Activated naive CD8-positive, alpha-beta T cell treated with anti-CD3 and anti-CD28 coated beads, Interleukin-2, amount 50 U/mL, for 24 hours (primary cell): ENCODE data around the gene NTN4.
A peak's percentile ranks its signal among the peaks of the same experiment; 100 is the strongest.

Experiments
- ATAC-seq: fragments of 150-1000 bp; cut with Tn5 transposase; one replicate; pipeline ENCODE4 v1.10.0; 2021
- DNase-seq: peaks from one replicate; pipeline ENCODE4 v3.0.0; 2021
- H3K27ac Mint-ChIP-seq: one replicate; pipeline ENCODE4 v1.8.0; 2021; ENCODE audit warnings: mild to moderate bottlenecking, mixed read lengths
- H3K27me3 Mint-ChIP-seq: one replicate; pipeline ENCODE4 v1.8.0; 2021; ENCODE audit warnings: mixed read lengths
- H3K36me3 Mint-ChIP-seq: one replicate; pipeline ENCODE4 v1.8.0; 2021; ENCODE audit warnings: low read depth, mixed read lengths
- H3K4me1 Mint-ChIP-seq: one replicate; pipeline ENCODE4 v1.8.0; 2021; ENCODE audit warnings: mixed read lengths
- H3K4me3 Mint-ChIP-seq: one replicate; pipeline ENCODE4 v1.8.0; 2021; ENCODE audit warnings: mild to moderate bottlenecking, moderate library complexity, mixed read lengths
- H3K9me3 Mint-ChIP-seq: one replicate; pipeline ENCODE4 v1.8.0; 2021; ENCODE audit warnings: mixed read lengths

The NTN4 gene

DNA sequence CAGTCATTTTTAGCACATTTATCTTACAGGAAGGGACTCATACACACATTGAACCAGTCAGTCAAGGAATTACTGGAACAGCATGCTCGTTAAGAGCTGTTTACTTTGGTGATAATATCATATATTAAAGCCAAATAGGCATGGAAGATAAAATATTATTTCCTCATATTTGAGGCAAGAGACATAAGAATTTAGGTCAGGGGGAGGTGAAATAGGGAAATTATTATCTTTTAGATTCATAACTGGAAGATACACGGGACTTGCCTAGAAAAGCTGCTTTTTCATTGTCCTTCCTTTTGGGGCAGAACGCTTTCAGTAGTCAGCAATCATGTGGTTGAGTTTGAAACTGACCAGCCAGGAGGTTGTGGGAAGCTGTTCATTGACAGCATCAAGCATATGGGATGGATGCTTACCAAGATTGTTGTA is 72.5 kb downstream of the NTN4 start:
- Mint-ChIP-seq H3K27ac (no peak overlapping the region), H3K9me3 (no peaks in the 10 kb centered on the region), H3K36me3 (no peaks in the 10 kb centered on the region), H3K4me1 (no peaks in the 10 kb centered on the region), H3K27me3 (peaks cover 2% of the 10 kb centered on the region), H3K4me3 (no peak overlapping the region)
- DNase-seq = no peak
- no peak for ATAC-seq

DNA sequence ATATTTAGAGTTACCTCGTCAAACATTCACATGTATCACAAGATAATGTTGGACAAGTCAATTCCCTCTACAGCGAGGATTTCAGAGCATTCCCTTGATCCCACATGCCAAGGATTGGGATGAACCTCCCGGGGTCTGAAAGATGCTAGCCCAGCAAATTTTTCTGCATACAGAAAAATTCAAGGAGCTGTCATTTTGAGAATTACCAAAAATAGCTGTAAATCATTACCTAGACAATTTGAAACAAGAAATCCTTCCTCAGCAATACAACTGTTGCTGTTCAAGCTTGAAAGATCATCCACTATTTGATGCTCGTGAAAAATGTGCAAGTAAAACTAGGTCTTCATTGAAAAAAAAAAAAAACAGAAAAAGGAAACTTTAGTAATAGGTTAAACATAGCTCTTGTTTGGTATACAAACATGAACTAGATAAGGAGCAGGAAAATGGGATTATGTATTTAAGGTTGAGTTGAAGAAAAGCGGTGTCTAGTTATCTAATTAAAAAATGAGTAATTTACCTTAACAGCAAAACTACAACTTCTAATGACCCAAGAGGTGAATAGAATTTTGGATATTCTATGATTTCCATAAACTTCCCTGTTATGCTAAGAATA is 73.1 kb downstream of the NTN4 start:
- no peak for ATAC-seq
- no peaks in the 10 kb centered on the region for H3K4me1 Mint-ChIP-seq
- no peaks in the 10 kb centered on the region for H3K36me3 Mint-ChIP-seq
- peaks cover 2% of the 10 kb centered on the region for H3K27me3 Mint-ChIP-seq
- H3K9me3 Mint-ChIP-seq = no peaks in the 10 kb centered on the region
- no peak overlapping the region for H3K4me3 Mint-ChIP-seq
- no peak for DNase-seq
- no peak overlapping the region for H3K27ac Mint-ChIP-seq

DNA sequence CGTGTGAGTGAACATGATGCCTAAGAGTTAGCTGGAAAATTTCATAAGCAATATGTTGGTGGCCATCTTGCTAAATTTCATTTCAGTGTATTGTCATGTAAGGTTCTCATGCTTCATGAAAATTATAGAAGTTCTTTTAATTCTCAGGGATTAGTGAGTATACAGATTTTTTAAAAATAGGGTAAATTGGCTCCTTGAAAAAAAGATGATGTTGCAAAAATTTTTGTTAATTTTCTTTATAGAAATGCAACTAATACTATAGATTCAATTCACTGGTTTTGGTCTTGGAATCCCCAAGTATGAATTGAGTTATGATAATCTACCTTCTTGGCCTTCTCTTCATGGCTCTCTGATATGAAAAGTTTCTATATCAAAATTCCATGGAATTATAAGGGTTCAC is 75.4 kb downstream of the NTN4 start:
- DNase-seq = no peak
- H3K36me3 Mint-ChIP-seq = no peaks in the 10 kb centered on the region
- H3K27me3 Mint-ChIP-seq = peaks cover 2% of the 10 kb centered on the region
- no peaks in the 10 kb centered on the region for H3K4me1 Mint-ChIP-seq
- no peak for ATAC-seq
- no peak overlapping the region for H3K4me3 Mint-ChIP-seq
- H3K27ac Mint-ChIP-seq = no peak overlapping the region
- no peaks in the 10 kb centered on the region for H3K9me3 Mint-ChIP-seq

DNA sequence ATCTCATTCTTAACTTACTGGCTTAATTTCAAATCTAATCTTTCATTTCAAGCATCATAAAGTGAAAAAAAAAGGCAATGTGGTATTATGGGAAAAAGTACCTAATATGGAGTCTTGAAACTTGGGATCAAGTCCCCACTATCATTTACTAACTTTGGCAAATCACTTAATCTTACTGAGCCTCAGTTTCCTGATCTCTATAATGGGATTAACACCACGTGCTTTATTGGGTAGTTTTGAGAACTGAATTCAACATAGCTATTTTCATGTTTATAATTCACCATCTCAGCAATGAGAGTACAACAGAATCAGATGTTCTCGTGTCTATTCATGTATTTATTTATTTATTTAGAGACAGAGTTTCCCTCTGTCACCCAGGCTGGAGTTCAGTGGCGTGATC is 78.3 kb downstream of the NTN4 start:
- Mint-ChIP-seq H3K4me3 (no peak overlapping the region), H3K9me3 (no peaks in the 10 kb centered on the region), H3K36me3 (no peaks in the 10 kb centered on the region), H3K4me1 (no peaks in the 10 kb centered on the region), H3K27ac (no peak overlapping the region), H3K27me3 (peaks cover 2% of the 10 kb centered on the region)
- DNase-seq (no peak), ATAC-seq (no peak)

DNA sequence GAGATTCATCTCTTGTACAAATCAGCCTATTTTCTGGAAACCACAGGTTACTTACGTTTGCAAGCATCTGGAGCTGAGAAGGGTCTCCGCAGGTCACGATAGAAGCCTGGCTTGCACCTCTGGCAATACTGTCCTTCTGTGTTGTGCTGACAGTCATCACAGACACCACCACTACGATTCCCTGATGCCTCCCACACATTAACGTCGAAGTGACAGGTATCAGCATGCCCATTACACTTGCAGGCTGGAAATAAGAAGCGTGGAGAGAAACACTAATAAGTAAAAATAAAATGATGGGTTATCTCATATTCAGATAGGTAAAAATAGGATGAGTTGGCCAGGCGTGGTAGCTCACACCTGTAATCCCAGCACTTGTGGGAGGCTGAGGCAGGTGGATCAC is 80.2 kb downstream of the NTN4 start:
- DNase-seq (no peak), ATAC-seq (no peak)
- no peaks in the 10 kb centered on the region for H3K9me3 Mint-ChIP-seq
- H3K36me3 Mint-ChIP-seq = no peaks in the 10 kb centered on the region
- no peaks in the 10 kb centered on the region for H3K4me1 Mint-ChIP-seq
- no peak overlapping the region for H3K4me3 Mint-ChIP-seq
- H3K27ac Mint-ChIP-seq = no peak overlapping the region
- peaks cover 4% of the 10 kb centered on the region for H3K27me3 Mint-ChIP-seq

DNA sequence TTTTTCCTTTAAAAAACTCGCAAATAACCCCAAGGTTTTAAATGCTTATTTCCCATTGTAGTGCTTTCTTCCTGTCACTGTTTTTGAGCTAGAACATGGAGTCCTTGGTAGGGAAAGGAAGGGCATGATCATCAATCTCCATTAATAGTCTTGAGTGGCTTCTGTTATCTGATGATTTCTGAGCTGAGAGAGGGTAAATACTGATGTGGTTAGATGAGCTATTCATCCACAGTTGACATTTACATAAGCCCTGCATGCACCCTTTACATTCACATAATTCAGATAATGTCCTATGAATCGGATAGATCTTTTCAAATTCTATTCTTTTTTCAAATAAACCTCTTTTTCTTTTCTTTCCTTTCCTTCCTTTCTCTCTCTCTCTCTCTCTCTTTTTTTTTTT is 81.4 kb downstream of the NTN4 start:
- Mint-ChIP-seq H3K4me3 (no peak overlapping the region), H3K9me3 (no peaks in the 10 kb centered on the region), H3K36me3 (no peaks in the 10 kb centered on the region), H3K27me3 (peaks cover 4% of the 10 kb centered on the region), H3K27ac (no peak overlapping the region), H3K4me1 (no peaks in the 10 kb centered on the region)
- ATAC-seq (no peak), DNase-seq (no peak)

DNA sequence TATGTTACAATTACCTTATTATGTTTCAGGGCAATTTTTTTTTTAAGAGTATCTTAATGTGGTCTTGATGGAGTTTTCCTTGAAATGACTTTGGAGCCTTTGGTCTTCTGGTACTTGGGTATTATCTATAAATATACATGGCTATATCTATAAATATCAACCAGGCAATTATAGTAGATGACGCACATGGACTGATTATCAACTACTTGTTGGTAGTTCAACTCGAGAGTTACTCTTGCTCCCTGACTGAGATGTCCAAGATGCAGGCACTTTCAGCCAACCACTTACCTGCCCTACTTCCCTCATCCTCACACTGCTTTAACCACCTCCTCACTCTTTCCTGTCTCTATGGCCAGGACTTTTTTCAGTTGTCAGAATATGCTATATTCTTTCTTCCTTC is 85.4 kb downstream of the NTN4 start:
- no peak for DNase-seq
- ATAC-seq = no peak
- H3K36me3 Mint-ChIP-seq = no peaks in the 10 kb centered on the region
- peaks cover 1% of the 10 kb centered on the region for H3K4me1 Mint-ChIP-seq
- no peaks in the 10 kb centered on the region for H3K9me3 Mint-ChIP-seq
- peaks cover 12% of the 10 kb centered on the region for H3K27me3 Mint-ChIP-seq
- H3K27ac Mint-ChIP-seq = no peak overlapping the region
- no peak overlapping the region for H3K4me3 Mint-ChIP-seq

DNA sequence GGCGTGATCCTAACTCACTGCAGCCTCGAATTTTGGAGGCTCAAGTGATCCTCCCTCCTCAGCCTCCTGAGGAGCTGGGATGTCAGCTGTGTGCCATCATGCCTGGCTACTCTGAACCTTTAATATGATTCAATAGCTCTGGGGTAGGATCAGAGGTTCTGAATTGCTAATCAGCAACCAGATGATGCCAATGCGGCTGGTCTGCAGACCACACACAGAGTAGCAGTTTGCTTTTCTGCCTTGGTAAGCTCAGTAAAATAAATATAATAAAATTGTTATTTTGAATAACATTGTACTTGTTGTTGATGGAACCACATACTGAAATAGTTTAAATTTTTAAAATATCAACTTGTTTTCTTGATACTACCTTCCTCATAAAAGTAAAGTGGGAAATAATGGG is 86.6 kb downstream of the NTN4 start:
- H3K9me3 Mint-ChIP-seq = no peaks in the 10 kb centered on the region
- no peak for DNase-seq
- H3K27ac Mint-ChIP-seq = no peak overlapping the region
- H3K4me1 Mint-ChIP-seq = peaks cover 1% of the 10 kb centered on the region
- no peaks in the 10 kb centered on the region for H3K36me3 Mint-ChIP-seq
- H3K4me3 Mint-ChIP-seq = no peak overlapping the region
- no peak for ATAC-seq
- peaks cover 12% of the 10 kb centered on the region for H3K27me3 Mint-ChIP-seq

DNA sequence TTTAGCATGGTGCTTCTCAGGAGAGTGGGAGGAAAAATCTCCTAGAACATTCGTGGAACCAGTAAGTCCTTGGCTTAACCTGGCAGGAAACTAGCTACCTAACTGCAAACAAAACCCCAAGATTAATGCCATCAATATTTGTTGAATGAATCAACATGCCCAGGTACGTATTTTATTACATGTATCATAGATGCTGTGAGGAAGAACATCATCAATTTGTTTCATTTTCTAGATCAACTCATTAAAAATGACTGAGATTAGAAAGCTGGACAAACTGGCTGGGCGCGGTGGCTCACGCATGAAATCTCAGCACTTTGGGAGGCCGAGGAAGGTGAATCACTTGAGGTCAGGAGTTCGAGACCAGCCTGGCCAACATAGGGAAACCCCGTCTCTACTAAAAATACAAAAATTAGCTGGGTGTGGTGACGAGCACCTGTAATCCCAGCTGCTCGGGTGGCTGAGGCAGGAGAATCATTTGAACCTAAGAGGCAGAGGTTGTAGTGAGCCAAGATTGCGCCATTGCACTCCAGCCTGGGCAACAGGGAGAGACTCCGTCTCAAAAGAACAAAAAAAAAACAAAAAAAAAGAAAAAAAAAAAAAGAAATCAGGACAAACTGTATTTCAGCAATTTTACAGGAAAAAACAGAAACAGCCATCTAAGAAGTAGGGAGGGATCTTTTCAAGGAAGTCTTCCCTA is 88.7 kb downstream of the NTN4 start:
- no peaks in the 10 kb centered on the region for H3K9me3 Mint-ChIP-seq
- no peaks in the 10 kb centered on the region for H3K36me3 Mint-ChIP-seq
- ATAC-seq (no peak), DNase-seq (no peak)
- no peak overlapping the region for H3K4me3 Mint-ChIP-seq
- H3K27me3 Mint-ChIP-seq = peaks cover 8% of the 10 kb centered on the region
- H3K4me1 Mint-ChIP-seq = peaks cover 1% of the 10 kb centered on the region
- no peak overlapping the region for H3K27ac Mint-ChIP-seq

DNA sequence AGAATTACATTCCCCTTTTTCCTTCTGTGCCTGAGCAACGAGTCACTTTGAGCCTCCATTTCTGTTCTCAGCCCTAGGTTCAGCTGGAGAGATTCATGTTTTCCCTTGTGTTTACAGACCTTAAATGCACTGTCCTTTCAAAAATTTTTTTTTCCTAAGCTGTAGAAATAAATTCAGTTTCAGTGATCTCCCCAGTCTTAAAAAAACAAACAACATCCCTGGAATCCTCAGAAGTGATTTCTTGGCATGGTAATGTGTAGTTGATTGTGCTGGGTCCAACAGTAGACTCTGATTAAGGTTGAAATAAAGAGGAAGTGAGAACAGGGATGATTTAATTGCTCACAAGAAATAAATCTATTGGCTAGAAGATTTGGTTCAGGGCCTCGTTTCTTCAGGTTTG is 89.3 kb downstream of the NTN4 start:
- no peaks in the 10 kb centered on the region for H3K36me3 Mint-ChIP-seq
- peaks cover 1% of the 10 kb centered on the region for H3K4me1 Mint-ChIP-seq
- ATAC-seq (no peak), DNase-seq (no peak)
- H3K27ac Mint-ChIP-seq = no peak overlapping the region
- H3K9me3 Mint-ChIP-seq = no peaks in the 10 kb centered on the region
- no peak overlapping the region for H3K4me3 Mint-ChIP-seq
- H3K27me3 Mint-ChIP-seq = peaks cover 8% of the 10 kb centered on the region

DNA sequence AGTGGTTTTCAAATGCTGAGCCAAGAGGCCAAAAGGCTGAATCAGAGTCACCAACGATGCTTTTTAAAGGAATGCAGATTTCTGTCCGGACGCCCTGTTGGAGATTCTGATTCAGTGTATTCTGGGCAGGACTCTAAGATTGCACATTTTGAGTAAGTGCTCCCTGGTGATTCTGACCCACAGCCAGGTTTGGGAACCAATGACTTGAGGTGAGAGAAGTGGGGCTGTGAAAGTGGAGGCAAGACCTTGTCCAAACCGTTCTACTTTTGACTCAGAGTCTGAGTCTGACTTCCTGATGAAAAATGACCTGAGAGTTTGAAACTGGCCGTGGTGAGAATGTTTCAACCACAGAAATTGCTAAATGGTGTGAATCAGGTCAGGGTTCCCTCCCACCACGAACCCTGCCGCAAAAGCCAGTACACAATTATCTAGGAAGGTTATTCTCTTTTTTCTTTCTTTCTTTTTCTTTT is 90.2 kb downstream of the NTN4 start:
- DNase-seq (no peak), ATAC-seq (peak; percentile 24)
- H3K4me3 Mint-ChIP-seq = no peak overlapping the region
- H3K27ac Mint-ChIP-seq = no peak overlapping the region
- peaks cover 1% of the 10 kb centered on the region for H3K4me1 Mint-ChIP-seq
- H3K9me3 Mint-ChIP-seq = no peaks in the 10 kb centered on the region
- H3K27me3 Mint-ChIP-seq = peaks cover 8% of the 10 kb centered on the region
- no peaks in the 10 kb centered on the region for H3K36me3 Mint-ChIP-seq

DNA sequence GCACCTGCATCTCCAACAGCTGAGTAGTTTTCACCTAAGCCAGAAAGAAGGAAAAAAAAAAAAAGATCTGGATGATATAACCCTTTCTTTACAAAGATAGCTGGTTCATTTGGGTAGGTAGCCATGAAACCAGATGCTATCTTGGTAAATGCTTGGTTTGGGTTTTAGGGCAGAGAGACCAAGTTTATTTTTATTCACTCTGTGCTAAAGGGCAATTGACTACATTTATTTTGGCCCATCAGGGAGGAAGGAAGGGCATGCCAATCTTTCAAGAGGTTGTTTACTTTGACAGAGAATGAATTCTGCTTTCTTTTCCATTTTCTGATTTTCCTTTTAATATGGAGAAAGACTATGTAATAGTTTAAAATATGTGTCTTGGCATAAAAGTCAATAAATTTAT is 91.0 kb downstream of the NTN4 start:
- no peak for ATAC-seq
- Mint-ChIP-seq H3K27me3 (peaks cover 8% of the 10 kb centered on the region), H3K36me3 (no peaks in the 10 kb centered on the region), H3K4me3 (no peak overlapping the region), H3K27ac (no peak overlapping the region), H3K9me3 (no peaks in the 10 kb centered on the region), H3K4me1 (peaks cover 1% of the 10 kb centered on the region)
- no peak for DNase-seq

DNA sequence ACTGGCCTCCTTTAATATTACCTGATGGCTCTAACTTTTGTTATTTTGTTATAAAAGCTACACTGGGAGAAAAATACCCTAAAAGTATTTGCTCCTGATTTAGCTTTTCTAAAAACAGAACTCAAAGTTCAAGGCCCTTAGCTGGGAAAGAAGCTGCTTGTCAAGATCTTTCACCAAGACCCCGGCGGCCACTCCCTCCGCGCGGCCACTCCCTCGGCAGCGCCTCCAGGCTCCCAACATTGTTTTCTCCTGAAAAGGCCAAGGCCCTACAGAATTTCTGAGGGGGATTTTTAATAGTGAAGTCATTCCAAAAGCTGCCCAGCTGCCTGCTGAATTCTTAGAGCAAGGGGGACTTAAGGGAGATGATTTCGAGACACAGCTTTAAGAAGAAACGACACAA is 96.4 kb downstream of the NTN4 start:
- no peak for ATAC-seq
- Mint-ChIP-seq H3K9me3 (no peaks in the 10 kb centered on the region), H3K4me1 (no peaks in the 10 kb centered on the region), H3K27me3 (no peaks in the 10 kb centered on the region), H3K4me3 (no peak overlapping the region), H3K27ac (no peak overlapping the region), H3K36me3 (no peaks in the 10 kb centered on the region)
- no peak for DNase-seq

DNA sequence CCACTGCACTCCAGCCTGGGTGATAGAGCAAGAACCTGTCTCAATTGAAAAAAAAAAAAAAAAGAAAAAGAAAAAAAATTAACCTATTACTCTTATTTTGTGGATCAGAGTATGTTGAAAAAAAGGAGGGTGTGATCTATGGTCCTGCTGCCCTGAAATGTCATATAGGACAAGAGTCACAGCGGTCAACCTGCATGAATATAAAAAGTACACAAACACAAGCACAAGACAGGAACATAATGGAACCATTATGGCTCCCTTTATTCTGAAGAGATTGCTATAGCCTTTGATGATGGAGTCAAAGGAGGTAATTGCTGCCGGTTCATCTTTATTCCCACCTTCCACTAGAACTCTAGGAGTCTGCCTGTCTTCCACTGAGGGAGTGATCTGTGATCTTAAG is 96.9 kb downstream of the NTN4 start:
- no peak overlapping the region for H3K4me3 Mint-ChIP-seq
- H3K27ac Mint-ChIP-seq = no peak overlapping the region
- H3K4me1 Mint-ChIP-seq = no peaks in the 10 kb centered on the region
- no peak for DNase-seq
- H3K27me3 Mint-ChIP-seq = no peaks in the 10 kb centered on the region
- H3K9me3 Mint-ChIP-seq = no peaks in the 10 kb centered on the region
- no peak for ATAC-seq
- H3K36me3 Mint-ChIP-seq = no peaks in the 10 kb centered on the region

DNA sequence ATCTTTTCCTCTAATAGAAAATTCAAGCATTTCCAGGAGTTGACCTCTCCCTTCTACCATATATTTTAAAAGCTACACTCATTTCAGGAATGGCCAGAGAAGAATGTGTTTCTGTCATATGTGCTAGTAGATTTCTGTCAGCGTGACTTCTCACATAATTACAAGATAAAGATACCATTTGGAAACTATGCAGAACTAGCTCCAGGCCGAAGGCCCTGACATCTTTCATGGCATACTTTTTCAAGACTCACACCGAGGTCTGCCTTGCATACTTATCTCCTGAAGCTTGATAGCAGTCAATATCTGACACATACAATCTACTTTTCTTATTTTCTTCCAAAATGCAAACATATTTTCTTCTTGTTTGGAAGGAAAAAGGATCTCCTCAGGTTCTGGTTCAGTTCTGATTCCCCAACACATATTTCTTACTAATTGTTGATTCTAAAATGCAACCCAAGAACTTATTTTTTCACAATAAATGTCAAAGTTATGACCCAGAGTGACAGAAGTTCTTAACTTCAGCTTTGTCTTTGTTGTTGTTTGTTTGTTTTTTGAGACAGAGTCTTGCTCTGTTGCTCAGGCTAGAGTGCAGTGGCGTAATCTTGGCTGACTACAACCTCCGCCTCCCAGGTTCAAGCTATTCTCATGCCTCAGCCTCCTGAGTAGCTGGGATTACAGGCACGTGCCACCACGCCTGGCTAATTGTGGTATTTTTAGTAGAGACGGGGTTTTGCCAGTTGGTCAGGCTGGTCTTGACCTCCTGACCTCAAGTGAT is 99.5 kb downstream of the NTN4 start:
- H3K36me3 Mint-ChIP-seq = no peaks in the 10 kb centered on the region
- ATAC-seq (no peak), DNase-seq (no peak)
- no peak overlapping the region for H3K27ac Mint-ChIP-seq
- no peaks in the 10 kb centered on the region for H3K27me3 Mint-ChIP-seq
- no peaks in the 10 kb centered on the region for H3K4me1 Mint-ChIP-seq
- no peaks in the 10 kb centered on the region for H3K9me3 Mint-ChIP-seq
- H3K4me3 Mint-ChIP-seq = no peak overlapping the region
